Adrenal gland (tissue), 5 donors: ENCODE measurements around the gene ALPG.

Experiments
- POLR2A ChIP-seq, 2 donors: fragments of 450-650 bp; IDR thresholded peaks; one replicate each; pipeline ENCODE4 v1.6.1; 2017; ENCODE audit warnings: antibody characterized with exemption in 2 of 2, mild to moderate bottlenecking in 2 of 2, moderate library complexity in 1 of 2
- TF ChIP-seq, protein P1 (sequence below), 6 experiments: fragments of 450-650 bp in 4 of 6; fragments of 200-600 bp in 2 of 6; sonication (generic) in 1 of 6; IDR thresholded peaks; 1 replicate in 5 of 6; 2 replicates in 1 of 6; pipeline versions ENCODE4 v1.5.1 to v1.8.0; 2016 to 2021; ENCODE audit warnings: antibody characterized with exemption in 6 of 6, mild to moderate bottlenecking in 2 of 6, moderate library complexity in 1 of 6
- donor health status: DM: no; HTN: no; CAD: no.

- TF ChIP-seq, protein P1, sequence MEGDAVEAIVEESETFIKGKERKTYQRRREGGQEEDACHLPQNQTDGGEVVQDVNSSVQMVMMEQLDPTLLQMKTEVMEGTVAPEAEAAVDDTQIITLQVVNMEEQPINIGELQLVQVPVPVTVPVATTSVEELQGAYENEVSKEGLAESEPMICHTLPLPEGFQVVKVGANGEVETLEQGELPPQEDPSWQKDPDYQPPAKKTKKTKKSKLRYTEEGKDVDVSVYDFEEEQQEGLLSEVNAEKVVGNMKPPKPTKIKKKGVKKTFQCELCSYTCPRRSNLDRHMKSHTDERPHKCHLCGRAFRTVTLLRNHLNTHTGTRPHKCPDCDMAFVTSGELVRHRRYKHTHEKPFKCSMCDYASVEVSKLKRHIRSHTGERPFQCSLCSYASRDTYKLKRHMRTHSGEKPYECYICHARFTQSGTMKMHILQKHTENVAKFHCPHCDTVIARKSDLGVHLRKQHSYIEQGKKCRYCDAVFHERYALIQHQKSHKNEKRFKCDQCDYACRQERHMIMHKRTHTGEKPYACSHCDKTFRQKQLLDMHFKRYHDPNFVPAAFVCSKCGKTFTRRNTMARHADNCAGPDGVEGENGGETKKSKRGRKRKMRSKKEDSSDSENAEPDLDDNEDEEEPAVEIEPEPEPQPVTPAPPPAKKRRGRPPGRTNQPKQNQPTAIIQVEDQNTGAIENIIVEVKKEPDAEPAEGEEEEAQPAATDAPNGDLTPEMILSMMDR (IDR thresholded peaks at IDR 0.05) = no peak
- TF ChIP-seq POLR2A (IDR thresholded peaks at IDR 0.05) = no peak
These were observed 37.3 kb upstream of the ALPG start for GRCh38 chr2:232369126-232369951.
